GM19438 (cell line): ENCODE data around the gene MARK3.

Experiments used
- ATAC-seq: cut with Tn5 transposase; IDR thresholded peaks from one replicate; pipeline ENCODE4 v1.9.1; 2021; ENCODE audit warnings: low read depth; ENCODE audit not compliant: unreplicated experiment

MARK3 gene

DNA sequence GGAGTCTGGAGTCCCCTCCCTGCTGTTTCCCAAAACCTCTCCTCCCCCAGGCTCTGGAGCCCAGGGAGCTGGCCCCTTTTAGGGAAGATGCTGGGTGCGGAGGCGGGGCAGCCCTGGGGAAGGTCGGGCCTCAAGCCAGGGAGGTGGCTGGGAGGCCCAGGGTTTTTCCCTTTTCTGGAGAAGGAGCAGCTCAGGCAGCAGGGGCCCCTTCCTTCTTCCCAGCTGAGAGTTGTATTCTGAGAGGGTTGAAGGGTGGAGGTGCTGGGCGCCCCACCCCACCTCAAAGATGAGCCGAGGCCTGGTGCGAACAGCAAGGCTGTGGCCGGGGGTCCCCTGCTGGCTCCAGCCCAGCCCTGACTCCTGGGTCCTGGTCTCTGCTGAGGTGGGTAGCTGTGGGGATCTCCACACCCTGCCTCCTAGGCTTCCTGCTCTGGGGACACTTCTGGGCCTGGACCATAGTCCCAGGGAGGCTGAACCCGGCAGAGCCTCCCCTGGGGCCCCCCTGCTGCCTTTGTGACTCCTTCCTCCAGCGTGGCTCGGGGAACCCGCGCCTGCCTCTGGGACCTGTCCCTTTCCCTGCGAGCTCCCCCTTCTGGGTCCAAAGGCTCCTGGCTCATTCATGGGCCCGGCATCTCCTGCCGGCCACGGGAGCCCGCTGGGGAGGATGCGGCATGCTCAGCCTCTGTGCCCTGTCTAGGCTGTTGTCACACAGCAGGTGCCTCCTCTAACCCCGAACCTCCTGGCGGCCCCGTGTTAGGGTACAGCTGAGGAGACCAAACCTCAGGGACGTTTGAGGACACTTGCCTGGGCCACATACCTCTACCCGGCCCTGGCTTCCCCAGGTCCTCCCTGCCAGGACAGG is 148.2 kb downstream of the MARK3 start:
- no peak for ATAC-seq

DNA sequence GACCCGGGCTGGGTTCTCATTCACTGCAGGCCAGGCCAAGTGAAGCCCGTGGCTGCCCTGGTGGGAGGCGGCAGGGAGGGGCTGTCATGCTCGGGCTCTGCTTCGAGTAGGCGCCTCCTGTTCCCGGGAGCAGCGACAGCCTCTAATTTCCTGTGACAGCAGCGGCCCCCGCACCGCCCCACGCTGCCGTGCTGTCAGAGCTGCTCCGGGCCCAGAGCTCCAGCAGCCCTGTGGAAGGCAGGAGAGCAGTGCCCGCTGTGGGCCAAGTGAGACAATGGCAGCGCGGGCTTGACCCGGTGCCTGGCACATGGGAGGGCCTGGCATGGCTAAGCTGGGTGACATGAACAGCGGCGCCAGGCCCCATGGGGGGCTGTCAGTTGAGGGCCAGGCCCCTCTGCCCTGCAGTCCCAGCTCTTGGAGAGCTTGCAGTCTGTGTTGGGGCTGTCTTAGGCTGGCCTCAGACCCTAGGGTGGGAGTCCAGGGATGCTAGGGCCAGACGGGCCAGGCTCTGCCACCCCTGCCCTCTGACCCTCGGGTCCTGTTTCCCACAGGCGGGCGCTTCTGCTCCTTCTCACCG is 148.9 kb downstream of the MARK3 start:
- ATAC-seq = no peak

DNA sequence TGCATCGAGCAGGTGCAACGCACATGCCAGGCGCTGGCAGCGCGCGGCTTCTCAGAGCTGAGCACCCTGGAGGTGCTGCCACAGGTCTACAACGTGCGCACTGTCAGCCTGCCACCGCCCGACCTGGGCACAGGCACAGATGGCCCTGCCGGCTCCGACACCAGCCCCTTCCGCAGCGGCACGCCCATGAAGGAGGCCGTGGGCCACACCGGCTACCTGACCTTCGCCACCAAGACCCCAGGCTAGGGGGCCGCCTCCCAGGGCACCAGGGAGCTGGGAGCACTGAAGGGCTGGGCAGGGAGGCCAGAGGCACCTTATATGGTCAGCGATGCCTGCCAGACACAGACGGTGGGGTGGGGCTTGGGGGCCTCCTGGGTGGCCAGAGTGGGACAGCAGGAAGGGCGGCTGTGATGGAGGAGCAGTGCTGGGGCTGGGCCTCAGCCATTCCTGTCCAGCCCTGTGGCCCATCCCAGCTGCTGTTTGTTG is 149.4 kb downstream of the MARK3 start:
- no peak for ATAC-seq

DNA sequence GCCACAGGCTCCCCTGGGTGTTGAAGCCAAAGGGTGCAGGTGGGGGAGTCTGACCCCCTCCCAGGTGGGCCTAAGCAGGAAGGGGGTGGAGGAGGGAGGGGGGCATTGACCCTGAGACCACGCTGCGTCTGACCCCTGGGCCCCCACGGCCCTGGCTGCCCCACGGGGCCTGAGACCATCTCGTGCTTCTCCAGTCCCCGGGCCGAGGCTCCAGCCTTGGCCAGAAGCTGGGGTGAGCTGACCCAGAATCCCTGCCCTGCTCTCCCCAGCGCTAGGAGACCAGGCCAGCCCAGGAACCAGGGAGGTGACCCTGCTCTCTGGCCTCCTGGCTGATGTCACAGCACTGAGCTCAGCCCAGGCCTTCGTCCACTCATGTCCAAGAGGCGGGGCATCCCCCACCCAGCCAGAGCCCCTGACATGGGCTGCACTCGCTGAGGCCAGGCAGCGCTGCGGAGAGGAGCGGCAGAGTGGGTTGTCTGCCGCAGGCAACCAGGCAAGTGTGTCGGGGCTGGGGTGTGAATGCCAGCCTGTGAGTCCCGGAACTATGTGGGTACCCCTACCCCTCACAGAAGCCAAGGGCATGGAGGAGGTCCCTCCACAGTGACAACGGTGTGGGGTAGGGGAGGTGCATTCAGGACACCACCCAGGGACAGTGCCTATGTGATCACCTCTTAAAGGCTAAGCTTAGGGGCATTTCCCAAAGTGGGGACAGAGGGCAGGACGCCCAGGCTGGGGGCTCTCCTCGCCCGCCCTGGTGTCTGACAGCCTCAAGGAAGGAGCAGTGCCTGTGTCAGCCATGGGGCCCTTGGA is 150.1 kb downstream of the MARK3 start:
- no peak for ATAC-seq

DNA sequence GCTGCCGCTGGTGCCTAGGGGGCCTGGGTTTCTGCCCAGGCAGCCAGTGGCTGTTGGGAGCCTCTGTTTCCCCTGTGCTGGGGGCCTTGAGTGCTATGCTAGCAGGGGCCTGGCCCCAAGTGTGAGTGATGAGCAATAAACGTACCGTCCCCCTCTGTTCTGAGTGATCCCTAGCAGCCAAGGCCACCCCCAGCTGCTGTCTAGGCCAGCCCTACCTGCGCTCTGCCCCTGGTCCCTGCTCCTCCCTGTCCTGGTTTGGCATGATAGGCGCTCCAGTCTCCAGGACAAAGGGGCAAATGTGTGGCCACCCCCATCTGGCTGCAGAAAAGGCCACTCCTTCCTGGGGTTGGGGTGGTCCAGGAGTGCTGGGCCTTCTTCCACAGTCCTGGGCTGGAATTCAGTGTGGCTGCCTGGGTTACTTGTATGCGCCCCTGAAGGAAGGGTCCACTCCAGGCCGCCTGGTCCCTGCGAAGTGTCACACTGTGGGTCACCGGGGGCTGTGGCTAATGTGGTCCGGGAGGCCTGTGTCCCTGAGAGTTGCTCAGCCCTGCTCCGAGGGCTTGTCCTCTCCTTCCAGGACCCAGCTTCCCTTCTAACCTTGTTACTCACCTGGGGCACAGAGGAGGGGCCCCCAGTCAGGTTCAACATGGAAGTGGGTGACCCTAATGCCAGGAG is 150.8 kb downstream of the MARK3 start:
- ATAC-seq = no peak

DNA sequence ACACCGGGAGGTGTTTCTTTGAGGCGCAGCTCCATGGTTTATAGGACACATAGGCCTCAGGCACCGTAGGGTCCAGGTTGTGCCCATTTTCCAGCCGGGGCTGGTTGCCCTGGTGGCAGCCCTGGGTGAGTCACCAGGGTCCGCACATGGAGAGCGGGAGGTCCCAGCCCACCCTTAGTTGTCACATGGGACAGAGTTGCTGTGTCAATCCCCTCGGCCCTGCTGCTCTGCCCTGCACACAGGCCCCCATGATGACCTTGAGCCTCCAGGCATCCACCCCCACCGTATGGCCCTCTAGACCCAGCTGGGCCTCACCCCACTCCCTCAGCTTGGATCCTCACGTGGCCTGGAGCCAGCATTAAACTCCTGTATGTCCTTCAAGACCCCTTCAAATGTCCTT is 151.5 kb downstream of the MARK3 start:
- no peak for ATAC-seq

DNA sequence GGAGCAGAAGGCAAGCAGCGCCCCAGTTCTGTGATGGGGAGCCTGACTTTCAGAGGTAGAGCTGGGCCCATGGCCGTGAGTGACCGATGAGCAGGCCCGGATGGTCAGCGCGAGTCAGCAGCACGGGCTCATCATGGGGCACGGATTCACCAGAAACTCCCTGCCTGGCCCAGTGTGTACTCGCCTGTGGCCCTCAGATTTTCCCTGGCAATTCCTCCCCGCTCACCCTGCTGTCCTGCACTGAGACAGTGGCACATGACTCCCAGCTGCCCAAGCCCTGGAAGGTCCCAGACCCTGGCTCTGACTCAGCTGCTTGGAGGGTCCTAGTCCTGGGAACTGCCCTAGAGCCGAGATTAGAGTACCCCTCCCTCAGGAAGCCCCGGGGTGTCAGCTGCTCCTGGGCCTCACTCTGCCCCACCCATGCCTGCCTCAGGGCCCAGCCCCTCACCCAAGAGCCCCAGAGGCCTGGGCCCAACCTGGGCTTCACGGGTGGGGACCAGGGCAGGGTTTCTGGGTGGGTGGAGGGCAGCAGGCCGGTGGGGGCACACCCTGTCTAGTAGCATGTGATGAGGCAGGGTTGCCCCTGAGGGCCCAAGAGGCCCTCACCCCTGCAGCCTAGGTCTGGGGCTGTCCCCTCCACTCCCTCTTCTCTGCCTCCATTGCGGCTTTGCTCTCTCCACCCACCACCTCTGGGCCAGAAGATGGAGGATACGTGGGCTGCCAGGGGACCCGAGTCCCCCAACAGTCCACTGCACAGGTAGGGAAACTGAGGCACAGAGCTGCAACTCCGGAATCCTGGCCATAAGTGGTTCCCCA is 152.2 kb downstream of the MARK3 start:
- no peak for ATAC-seq

DNA sequence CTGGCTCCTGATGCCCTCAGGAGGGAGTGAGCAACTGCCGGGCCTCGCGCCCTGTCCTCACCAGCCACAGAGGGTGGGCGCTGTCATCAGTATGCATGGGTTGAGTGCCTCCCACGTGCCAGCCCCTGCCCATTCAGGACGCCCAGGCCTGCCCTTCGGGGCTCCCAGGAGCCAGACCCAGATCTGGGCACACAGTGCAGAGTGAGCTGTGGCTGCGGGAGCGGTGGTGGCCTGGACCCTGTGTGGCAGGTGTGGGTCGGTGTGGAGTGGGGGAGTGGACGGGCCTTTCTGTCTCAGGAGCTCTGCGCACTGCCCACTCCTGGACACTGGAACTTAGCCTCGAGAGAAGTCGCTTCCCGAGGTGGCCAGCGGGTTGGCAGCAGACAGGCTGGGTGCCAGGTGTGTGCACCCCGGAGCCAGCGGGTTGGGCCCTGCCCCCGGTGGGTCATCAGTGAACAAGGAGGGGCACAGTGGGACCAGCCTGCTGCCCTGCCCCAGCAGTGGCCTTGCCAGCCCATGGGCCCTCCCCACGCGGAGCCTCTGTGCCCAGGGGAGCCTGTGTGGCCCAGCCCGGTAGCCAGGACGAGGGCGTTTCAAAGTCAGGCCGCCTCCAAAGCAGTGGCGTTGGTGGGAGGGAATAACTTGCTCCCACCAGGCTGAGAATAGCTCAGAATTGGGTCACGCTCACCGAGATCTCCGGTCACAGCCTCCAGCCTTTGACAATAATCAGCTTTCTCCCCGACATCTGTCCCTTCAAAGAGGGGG is 153.3 kb downstream of the MARK3 start:
- no peak for ATAC-seq

DNA sequence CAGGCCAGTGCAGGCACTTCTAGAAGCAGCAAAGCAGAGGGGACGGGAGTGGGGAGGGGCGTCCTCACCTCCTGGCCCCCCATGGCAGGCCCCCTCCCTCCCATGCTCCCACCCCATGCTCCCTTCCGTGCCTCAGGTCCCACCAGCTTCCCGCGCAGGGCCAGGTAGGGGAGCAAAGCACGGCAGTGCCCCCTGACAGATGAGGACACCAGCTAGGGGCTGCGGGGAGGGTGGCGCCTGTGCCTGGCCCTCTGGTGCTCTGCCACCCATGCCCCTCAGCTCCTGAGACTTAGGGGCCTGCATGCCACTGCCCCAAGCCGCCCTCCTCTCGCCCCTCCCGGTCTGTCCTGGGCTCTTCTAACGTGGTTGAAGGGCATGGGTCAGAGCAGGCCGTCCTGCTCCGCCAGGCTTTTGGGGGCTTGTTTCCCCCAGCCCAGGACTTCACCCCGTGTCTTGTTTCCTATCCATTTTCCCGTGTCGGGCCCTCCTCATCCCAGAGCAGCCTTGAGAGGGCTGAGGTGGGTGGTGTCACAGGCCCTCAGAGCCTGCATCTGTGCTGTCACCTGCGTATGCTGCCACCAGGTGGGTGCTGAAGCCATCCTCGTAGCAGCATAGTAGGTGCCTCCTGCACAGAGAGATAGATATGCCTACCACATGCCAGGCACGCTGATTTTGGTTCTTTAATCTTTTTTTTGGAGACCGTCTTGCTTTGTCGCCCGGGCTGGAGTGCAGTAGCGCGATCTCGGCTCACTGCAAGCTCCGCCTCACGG is 154.0 kb downstream of the MARK3 start:
- no peak for ATAC-seq

DNA sequence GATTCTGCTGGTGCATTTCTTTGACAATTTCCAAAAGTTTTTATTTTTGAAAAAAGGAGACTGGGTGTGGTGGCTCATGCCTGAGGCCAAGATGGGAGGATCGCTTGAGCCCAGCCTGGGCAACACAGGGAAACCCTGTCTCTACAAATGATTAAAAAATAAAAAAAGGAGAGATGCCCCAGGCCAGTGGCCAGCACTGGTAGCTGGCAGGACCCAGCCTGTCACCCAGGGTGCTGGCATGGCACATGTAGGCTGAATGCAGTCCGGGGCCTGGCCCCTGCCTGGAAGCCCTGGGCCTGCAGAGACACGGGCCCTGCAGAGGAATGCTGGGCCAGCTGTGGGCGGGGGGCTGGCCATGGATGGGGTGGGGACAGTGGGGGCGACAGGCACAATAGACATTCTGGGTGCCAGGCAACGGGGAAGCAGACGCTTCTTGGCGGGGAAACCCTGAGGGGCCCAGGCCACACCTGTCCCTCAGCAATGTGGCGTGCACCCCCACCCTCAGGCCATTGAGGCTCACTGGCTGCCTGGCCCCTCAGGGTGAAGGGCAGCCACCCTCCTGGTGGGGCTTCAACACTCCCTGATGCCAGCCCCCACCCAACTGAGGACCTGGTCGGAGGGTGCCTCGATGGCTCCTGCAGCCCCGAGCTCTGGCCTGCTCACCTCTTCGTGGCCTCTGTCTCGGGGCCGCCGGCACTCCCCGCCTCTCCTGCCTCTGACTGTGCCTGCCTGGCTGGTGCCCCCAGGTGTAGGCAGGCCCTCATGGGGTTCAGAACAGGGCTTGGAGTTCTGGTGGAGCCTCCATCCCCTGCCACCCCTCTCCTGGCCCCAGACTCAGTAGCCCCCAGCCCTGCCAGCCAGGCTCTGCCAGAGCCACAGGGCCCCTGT is 155.8 kb downstream of the MARK3 start:
- no peak for ATAC-seq

DNA sequence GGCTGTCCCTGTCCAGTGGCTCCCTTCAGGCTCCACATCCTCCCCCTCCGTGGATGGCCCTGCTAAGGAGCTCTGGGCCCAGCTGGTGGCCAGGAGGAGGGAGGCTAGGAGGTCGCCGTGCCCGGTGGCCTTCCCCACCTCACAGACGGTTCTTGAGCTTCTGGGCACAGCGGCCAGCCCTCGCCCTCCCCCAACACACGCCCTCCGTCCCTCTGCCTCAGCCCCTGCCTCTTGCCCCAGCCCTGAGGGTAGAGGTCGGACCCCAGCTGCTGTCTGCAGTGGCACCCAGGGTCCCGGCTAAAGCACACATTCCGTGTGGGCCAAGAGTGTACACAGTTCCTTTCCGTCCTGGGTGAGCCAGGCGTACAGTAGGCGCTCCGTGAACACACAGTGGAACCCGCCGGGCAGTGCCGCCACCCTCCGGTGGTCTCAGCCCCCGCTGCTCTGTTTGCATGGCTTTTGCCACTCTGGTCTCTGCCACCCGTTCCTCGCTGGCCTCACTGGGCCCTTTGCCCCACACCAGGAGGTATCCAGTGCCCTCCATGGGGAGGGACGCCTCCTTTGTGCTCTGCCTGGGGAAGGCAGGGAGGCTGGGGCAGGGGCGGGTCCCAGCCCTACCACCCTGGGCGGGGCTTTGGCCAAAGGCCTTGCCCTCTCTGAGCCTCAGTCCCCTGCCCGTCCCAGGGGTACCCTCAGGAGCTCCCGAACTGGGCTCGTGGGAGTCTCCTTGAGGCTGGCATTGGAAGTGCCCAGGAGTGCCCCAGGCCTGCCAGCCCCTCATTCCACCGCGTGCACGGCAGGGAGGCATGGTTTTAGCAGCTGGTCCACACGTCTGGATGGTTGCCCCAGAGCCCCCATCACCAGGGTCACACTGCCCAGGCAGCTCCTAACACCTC is 156.7 kb downstream of the MARK3 start:
- no peak for ATAC-seq

DNA sequence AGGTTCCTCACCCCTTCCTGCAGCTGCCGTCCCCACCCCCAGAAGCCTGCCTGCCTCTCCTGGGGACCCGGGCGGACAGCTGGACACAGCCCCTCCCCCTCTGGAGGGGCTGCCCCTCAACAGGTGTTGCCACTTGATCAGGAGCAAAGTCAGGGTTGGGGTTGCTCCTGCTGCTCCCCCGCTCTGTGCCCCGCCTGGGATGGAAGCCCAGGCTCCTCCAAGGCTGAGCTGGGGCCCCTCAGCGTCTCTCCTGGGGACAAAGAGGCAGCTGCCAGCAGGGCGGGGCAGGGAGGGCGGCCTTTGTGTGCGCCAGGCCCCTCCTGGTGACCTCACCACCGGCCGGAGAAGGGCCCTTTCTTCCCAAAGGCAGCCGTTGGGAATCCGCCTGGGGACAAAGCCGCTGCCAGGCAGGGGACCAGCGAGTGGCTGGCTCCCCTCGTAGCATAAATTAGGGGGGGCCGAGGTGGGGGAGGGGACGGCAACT is 157.4 kb downstream of the MARK3 start:
- no peak for ATAC-seq

DNA sequence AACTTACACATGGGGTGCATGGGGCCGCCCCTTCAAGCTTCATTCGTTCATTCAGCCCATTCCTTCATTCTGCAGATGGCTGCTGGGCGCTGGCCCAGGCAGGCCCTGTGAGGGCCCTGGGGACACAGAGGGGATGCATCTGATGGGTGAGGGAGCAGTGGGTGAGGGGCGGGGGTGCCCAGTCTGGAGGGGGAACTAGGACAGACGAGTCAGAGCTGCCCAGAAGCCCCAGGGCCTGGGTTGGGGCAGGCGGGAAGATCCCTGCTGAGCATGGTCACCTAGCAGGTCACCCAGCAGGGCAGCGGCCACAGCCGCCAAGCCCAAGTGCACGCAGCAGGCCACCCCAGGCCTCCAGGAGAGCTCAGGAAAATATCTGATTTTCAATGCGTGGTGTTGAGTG is 157.9 kb downstream of the MARK3 start:
- ATAC-seq = no peak

DNA sequence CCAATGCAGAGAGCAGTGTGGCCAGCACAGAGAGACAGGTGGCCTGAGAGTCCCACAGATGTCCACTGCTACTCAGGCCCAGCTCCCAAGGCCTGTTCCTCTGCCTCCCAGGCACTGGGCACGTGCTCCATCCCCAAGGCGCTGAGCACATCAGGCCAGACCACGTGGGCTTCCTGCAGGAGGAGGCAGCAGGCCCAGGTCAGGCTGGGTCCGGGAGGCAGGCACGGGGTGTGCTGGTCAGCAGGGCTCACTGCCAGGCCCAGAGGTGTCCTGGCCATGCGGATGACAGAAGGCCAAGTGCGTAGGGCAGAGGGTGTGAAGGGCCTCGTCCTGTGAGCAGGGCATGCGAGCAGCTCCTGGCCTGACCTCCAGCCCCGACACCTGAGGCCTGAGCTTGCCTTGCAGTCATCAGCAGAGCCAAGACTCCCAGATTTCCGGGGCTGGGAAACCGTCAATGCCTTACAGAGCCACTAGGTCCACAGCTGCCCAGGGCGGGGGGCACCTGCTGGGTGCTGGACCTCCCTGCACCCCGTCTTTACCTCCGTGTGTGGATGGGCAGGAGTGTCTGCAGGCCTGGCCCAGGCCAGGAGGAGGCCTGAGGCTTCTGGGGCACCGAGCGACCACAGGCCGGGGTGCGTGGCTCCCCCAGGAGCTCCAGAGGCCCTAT is 158.6 kb downstream of the MARK3 start:
- no peak for ATAC-seq

DNA sequence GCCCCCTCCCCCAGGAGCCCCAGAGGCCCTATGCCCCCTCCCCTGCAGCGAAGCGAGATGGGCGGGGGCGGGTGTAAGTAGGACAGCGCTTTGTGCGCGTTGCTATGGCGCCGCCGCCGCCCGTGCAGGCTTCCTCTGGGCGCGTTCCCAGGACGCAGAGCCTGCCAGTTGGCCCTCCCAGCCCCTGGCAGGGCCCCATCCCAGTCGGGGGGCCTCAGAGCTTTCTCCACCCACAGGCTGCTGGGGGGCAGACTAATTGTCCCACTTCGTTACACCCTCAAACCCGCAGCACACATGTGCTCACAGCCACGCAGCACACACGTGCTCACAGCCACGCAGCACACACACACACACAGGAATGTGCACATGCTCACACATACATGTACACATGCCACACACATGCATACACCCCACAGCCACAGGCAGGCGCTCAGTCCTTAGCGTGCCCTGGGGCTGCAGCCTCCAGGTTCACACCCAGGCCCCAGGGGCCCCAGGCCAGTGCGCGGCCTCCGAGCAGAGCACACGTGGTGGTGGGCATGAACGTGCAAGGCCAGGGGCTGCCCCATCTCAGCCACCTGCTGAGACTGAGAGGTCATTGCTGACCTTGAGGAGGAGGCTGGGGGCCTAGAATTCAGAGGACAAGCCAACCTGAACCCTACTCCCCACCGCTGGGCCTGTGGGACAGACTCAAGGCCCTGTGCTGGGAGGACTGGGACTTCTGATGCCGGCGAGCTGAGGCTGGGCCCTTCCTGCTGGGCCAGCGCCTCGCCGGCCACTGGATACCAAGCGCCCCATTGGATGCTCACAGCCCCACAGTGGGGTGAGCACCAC is 159.4 kb downstream of the MARK3 start:
- ATAC-seq = no peak
